Endothelial cell of hepatic sinusoid (primary cell): ENCODE results near the gene MCC.

Experiments used
- in situ Hi-C: cut with HindIII; loops from 2 replicates; pipeline ENCODE4 v1.10.0; 2017; ENCODE audit warnings: low sequenced_read_pairs

MCC gene

DNA sequence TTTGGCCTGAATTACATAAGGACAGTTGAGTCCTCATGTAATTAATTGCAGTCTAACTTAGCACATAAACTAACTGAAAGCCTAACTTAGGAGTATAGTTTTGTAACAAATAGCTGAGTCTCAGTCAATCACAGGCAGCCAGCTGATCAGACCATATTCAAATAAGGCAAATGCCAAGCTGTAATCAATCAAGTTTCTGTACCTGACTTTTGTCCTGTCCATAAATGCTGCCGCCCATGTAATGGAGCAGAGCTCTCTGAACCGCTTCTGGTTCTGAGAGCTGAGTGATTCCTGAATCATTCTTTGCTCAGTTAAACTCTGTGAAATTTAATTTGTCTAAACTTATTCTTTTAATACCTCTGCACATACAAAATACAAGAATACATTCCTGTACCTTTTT lies 158.3 kb downstream of the MCC start:
- in situ Hi-C loops: no loop called here

DNA sequence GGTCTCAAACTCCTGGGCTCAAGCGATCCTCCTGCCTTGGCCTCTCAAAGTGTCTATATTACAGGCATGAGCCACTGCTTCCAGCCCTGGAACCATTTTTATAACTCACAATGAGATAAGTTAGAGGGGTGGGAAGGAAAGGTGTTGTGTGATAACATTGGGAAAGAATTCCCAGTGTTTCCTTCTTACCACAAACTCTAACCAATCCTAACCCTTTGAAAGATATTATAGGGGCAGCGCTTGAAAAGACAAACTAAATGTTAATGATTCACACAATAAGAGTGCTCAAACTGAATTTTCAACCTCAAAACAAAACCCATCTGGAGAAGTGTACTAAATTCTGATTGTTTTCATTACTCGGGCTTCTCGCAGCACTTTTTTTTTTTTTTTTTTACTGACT lies 163.2 kb downstream of the MCC start:
- in situ Hi-C loops: no loop called here

DNA sequence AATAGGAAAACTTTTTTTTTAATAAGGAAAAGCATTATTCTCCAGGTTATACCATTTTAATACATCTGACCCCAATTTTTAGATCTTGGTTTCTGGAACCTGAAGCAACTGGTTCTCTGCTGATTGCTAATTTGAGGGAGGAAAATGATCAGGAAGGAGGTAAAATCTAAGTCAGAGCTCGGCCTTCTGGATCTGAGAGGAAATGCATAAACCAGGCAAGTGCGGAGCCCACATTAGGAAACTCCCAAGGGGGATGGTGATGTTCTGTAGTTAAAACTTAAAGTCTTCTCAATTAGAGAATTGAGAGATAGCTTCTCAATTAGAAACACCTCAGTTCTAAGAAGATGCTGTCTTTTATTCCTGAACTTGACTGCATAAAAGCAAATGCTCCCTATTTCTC lies 167.0 kb downstream of the MCC start:
- in situ Hi-C loops: no loop called here

DNA sequence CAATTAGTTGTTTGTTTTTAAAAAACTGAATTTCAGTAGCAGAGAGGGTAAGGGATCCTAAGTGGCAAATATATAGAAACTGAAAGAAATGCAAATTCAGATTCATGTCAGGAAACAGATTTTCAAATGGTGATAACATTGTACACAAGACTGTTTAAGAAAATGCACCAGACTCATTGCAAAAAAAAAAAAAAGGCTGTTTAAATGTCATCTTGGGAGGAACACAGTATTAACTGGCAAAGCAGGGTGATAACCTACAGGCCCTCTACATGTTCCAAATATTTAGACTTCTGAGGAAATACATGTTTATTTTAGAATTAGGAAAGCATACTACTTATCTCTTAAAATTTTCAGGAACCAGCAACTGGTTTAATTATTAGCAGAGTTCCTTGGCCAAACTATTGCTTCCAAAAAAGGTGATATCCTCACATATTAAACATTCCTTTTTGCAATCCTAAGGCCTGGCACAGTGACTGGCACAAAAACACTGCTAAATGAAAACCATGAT lies 167.9 kb downstream of the MCC start:
- in situ Hi-C loops: no loop called here

DNA sequence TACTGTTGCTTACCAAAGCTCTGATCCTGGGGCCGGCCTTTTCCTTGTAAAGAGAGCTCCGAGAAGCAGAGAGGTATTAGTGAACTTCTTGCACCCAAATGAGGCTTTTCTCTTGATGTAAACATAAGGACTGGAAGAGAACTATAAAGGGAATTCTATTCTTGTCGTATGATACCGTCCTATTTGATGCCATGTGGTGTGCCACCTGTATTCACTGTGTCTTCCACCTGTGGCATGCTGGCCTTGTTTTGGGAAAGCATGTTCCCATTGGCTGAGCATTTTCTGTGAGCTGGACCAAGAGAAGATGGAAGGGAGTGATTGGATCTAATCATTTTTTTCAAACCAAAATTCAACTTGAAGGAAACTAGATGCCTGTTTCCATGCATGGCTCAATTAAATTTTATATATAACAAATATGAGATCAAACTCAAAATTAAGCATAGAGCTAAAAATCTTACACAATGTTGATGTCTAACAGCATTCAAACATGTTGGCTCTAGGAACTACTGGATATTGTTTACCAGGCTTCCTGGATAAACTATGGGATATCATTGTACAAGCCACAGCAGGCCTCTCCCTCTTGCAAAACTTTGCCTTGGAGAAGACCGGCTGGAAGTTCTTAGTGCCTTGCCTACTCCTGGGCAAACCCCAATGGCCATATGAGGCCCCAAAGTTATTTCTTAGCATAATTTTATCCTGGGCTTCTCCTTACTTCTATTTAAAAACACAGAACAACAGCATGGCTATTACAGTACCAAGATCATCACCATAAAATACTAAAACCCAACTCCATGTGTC lies 168.8 kb downstream of the MCC start:
- in situ Hi-C loops: no loop called here

DNA sequence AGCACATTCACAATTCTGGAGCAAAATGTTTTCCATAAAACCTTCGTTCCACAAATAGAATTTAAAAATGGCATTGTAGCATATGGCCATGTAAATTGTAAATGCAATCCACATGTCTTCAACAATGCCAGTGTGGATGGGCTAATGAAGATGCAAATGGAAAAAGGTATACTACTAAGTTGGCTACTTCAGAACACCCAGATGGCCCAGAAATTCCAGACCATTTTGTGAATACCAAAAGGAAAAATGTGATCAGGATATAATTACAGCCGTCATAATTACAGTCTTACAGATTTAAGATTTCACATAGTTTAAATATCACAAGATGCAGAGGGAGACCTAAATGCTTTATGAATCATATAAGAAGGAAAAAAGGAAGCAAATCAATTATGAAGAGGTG lies 170.6 kb downstream of the MCC start:
- in situ Hi-C loops: no loop called here

DNA sequence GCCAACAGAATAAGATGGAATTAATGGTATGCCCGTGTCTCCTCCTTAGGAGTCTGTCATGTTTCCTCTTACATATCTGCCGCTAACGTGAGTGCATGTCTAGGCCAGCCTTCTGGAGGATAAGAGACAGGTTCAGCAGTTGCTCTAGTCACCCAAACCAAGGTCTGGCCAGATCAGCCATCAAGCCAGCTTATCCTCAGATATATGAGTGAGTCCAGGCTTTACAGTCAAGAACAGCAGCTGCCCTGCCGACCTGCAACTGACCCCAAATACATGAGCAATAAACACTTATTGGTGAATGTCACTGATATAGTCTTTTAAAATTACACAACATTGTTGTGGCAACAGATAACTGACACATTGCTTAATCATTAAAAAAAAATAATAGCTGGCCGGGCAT lies 177.0 kb downstream of the MCC start:
- in situ Hi-C loops: no loop called here

GRCh38 chr5:113302120-113302519 lies 186.1 kb downstream of the MCC start:
- in situ Hi-C loops: no loop called here

DNA sequence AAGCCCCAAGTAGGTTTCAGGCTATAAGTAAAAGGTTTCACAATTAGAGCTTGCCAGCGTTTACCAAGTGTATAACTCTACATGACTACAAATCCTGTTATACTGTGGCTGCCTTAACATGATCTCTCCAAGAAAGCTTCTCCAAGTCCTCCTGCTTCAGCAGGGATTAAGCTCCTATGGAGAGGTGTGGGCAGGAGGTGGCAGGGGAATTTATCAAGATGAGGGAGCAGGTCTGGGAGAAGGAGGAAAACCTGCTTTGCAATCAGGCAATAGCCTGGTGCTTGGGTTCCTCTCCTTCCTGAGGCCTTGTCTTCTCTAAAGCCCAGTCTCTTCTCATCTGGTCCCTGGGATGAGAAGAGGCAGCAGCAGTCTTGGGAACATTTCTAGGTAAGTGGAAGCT lies 188.7 kb downstream of the MCC start:
- in situ Hi-C loops: no loop called here

GRCh38 chr5:113296676-113297075 lies 191.6 kb downstream of the MCC start:
- in situ Hi-C loops: no loop called here

GRCh38 chr5:113295111-113295539 lies 193.1 kb downstream of the MCC start:
- in situ Hi-C loops: no loop called here

DNA sequence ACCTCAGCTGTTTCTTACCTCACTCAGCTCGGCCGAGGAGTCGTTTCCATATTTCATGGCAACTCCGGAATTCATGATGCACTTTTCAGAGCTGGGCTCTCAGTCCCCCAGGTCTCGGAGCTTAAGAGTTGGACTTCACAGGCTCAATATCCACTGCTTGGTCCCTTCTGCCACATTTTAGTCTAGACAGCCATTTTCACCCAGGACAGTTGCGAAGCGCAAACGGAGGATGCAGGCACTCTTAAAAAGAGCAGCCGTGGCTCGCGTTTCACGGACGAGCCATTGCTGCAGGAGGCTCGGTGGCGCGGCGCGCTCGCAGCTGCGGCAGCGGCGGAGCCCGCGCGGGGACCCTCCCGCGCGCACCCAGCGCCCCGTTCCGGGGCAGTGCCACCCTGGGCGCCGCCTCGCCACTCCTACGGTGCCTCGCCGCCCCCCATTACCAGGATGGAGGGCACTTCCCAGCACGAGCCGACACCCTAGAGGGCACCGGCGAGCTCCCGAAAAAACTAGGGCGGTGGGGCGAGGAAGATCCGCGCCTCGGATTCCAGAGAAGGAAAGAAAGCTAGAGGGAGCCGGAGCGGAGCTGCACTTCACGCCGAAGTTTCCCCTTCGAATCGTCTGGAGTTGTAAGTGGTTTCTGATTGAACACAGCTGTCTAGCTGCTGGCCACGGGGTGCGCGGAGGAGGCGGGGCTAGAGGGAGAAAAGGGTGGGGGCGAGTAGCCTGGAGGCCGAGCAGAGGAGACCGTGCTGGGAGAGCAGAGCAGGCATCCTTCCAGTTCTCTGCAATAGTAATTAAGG lies 193.7 kb downstream of the MCC start:
- in situ Hi-C loops: loop anchor here (5.0 kb wide), 1 partner anchor 43 kb away; no protein-coding TSS in a partner anchor

GRCh38 chr5:113293975-113294310 lies 194.3 kb downstream of the MCC start:
- in situ Hi-C loops: loop anchor here (5.0 kb wide), 1 partner anchor 43 kb away; no protein-coding TSS in a partner anchor

DNA sequence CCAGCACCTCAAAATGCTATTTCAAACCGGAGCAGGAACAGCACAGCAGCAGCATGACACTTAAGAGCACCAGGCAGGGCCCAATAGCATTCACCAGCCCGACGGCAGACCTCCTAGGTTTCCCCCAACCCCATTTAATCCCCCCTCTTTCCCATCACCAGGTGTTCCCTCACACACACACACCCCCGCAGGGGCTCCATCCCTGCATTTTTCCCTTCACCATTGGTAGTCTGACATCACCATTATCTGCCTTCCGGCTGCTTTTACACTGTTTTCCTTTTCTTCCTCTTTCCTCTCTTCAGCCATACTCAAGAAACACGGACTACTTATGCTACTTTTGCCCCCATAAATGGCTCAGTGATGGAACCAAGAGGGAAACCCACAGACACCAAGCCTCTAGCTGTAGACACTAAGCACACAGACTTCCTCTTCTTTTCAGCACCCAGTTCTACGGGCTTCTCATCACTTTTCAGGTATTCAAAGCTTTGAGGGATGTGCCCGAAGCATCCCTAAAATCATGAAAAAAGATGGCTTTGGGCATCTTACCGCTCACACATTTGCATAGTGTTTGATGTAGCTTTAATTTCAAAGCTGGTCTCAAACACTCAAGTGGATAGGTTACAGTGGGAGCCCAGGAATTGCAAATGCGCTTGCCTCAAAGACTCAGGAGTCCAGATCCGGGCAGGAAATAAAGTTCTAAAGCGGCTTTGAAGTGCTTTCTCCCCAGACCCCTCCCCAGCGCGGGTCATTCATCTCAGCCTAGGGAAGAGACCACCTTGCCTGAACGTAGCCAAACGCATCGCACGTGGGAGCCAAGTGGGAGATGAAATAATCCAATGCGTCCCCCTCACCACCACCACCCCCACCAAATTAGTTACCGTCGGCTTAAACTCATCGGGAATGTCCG lies 194.9 kb downstream of the MCC start:
- in situ Hi-C loops: loop anchor here (5.0 kb wide), 1 partner anchor 44 kb away; no protein-coding TSS in a partner anchor

- in situ Hi-C loops: loop anchor here (5.0 kb wide), 1 partner anchor 45 kb away; no protein-coding TSS in a partner anchor
Measured at GRCh38 chr5:113292462-113292861, 195.8 kb downstream of the MCC start.

GRCh38 chr5:113283558-113283957 lies 204.7 kb downstream of the MCC start:
- in situ Hi-C loops: no loop called here

DNA sequence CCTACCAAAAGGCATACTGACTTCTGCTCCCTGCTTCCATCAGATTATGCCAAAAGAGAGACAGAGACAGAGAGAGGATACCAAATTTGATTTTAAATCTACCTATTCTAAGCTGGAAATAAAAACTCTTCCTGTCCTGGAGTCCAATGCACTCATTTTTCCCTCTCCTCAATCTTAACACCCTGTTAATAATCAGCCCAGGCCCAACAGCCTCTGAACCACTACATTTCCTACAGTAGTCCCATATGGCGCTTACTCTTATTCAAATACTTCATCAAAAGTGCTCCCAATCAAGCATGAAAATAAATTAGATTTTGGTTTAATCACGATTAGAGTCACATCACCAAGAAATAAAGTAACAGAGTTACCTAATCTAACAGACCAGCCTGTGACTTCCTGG lies 205.8 kb downstream of the MCC start:
- in situ Hi-C loops: no loop called here

DNA sequence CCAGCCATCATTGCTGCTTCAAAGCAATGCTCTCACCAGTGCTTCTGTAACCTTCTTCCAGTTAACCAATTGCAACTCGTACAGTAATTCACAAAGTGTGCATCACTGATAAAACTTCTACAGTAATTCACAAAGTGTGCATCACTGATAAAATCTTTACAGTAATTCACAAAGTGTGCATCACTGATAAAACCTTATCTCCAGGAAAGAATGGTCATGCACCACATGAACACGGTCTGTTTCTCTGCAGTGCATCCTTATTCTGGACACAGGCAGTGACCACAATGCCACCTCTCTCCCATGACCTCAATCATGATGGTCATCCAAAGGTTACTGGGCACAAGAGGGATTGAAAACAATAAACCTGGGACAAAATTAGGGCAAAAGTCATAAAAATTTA lies 207.1 kb downstream of the MCC start:
- in situ Hi-C loops: no loop called here

- in situ Hi-C loops: no loop called here
Measured at GRCh38 chr5:113280541-113280940, 207.7 kb downstream of the MCC start.

GRCh38 chr5:113278976-113279375 lies 209.3 kb downstream of the MCC start:
- in situ Hi-C loops: no loop called here

- in situ Hi-C loops: no loop called here
Measured at GRCh38 chr5:113276493-113276892, 211.8 kb downstream of the MCC start.
